Brain microvascular endothelial cell (primary cell): ENCODE measurements around the gene CLOCK.

Source experiments
- DNase-seq: peaks from one replicate; pipeline ENCODE4 v3.0.0-alpha.2; 2020
- H3K27ac ChIP-seq: fragments of 250-450 bp; sonication (Bioruptor Pico); 2 replicates; pipeline ENCODE4 v1.5.1; 2020; ENCODE audit warnings: mild to moderate bottlenecking, moderate library complexity
- H3K27me3 ChIP-seq: fragments of 250-450 bp; sonication (Bioruptor Pico); replicated peaks from 2 replicates; pipeline ENCODE4 v1.5.1; 2020; ENCODE audit warnings: mild to moderate bottlenecking
- H3K36me3 ChIP-seq: fragments of 250-450 bp; sonication (Bioruptor Pico); replicated peaks from 2 replicates; pipeline ENCODE4 v1.5.1; 2020; ENCODE audit warnings: mild to moderate bottlenecking
- H3K4me3 ChIP-seq: 2 replicates; pipeline ENCODE4 v1.5.1; 2011; ENCODE audit warnings: low read depth, mild to moderate bottlenecking, control low read depth, low read length, moderate library complexity
- CTCF ChIP-seq: IDR thresholded peaks from 2 replicates; pipeline ENCODE4 v1.5.1; 2011; ENCODE audit warnings: low read depth, mild to moderate bottlenecking, moderate library complexity, low read length, control low read depth, inconsistent platforms; ENCODE audit errors: missing control alignments
- in situ Hi-C: cut with HindIII; loops from 2 replicates; pipeline ENCODE4 v1.10.0; 2017; ENCODE audit warnings: low sequenced_read_pairs, low pct_ligation_motif_present

CLOCK gene

DNA sequence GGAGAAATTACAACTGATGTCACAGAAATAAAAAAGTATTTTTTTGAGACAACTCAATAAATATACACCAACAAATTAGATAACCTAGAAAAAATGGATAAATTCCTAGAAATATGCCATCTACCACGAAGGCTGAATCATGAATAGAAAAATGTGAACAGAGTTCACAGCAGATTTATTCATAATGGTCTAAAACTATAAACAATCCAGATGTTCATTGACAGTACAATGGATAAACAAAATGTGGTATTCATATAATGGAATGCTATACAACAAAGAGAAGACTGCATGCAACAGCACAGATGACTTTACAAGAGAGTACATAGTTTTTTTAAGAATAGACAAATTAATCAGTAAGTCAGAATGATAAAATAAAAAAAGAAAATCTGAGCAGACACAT lies 55.2 kb downstream of the CLOCK start:
- Histone ChIP-seq H3K27ac (no peak overlapping the region), H3K27me3 (no peaks in the 10 kb centered on the region), H3K4me3 (no peak overlapping the region), H3K36me3 (peaks cover 11% of the 10 kb centered on the region)
- in situ Hi-C loops = no loop called here
- TF ChIP-seq CTCF = no peak
- DNase-seq = no peak

DNA sequence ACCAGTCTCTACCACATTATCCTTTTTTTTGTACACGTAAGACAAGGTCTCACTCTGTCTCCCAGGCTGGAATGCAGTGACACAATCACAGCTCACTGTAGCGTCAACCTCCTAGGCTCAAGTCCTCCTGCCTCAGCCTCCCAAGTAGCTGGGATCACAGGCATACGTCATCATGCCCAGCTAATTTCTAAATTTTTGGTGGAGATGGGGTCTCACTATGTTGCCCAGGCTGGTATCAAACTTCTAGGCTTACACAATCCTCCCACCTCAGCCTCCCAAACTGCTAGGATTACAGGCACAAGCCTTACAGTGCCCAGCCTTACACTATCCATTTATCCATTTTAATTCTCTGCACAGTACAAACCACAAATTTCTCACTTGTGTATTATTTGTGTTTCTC lies 58.0 kb downstream of the CLOCK start:
- TF ChIP-seq CTCF = no peak
- Histone ChIP-seq H3K4me3 (no peak overlapping the region), H3K27ac (no peak overlapping the region), H3K36me3 (peaks cover 11% of the 10 kb centered on the region), H3K27me3 (no peaks in the 10 kb centered on the region)
- in situ Hi-C loops = no loop called here
- DNase-seq = no peak

DNA sequence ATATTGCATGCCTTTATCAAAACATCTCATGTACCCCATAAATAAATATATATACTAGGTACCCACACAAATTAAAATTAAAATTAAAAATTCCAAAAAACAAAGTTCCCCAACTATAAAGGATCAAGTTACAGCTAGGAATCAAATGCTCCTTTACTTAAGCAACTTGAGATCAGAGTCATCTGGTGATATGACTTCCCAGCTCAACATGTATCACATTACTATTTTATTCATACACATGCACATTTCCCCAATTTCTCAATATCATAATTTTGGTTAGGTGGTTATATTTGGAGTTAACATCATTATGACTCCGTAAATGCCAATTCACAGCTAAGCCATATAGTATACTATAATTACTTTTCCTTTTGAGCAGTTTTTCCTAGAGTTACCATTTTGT lies 60.9 kb downstream of the CLOCK start:
- Histone ChIP-seq H3K27me3 (no peaks in the 10 kb centered on the region), H3K27ac (no peak overlapping the region), H3K36me3 (peaks cover 11% of the 10 kb centered on the region), H3K4me3 (no peak overlapping the region)
- TF ChIP-seq CTCF = no peak
- in situ Hi-C loops = no loop called here
- no peak for DNase-seq

DNA sequence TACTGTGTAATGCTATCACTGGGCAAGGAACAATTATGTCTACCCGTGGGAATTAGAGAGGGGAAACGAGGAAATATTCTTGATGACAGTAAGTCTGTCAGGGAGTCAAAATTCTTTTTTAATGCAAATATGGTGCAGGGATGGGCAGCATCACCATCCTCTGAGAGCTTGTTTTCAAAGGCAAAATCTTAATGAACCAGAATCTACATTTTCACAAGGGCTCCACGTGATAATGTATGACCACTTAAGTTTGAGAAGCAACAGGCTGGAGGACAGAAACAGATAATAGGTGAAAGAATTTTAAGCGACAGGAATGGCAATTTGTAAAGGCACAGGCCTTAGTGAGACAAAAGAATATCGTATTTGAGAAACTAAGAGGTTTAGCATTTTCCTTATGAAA lies 63.4 kb downstream of the CLOCK start:
- peaks cover 6% of the 10 kb centered on the region for H3K36me3 ChIP-seq
- H3K27me3 ChIP-seq = no peaks in the 10 kb centered on the region
- no peak overlapping the region for H3K4me3 ChIP-seq
- TF ChIP-seq CTCF = no peak
- H3K27ac ChIP-seq = no peak overlapping the region
- DNase-seq = no peak
- in situ Hi-C loops = no loop called here

GRCh38 chr4:55475394-55476243 lies 71.1 kb downstream of the CLOCK start:
- TF ChIP-seq CTCF = no peak
- H3K4me3 ChIP-seq = no peak overlapping the region
- peak overlapping the region; percentile 33 for H3K27ac ChIP-seq
- peak; percentile 83 for DNase-seq
- no peaks in the 10 kb centered on the region for H3K27me3 ChIP-seq
- peaks cover 5% of the 10 kb centered on the region for H3K36me3 ChIP-seq
- in situ Hi-C loops = no loop called here

GRCh38 chr4:55469979-55470378 lies 76.7 kb downstream of the CLOCK start:
- in situ Hi-C loops = no loop called here
- no peak overlapping the region for H3K27ac ChIP-seq
- H3K27me3 ChIP-seq = no peaks in the 10 kb centered on the region
- peaks cover 5% of the 10 kb centered on the region for H3K36me3 ChIP-seq
- TF ChIP-seq CTCF = no peak
- no peak overlapping the region for H3K4me3 ChIP-seq
- no peak for DNase-seq
